GM21717 (cell line): ENCODE measurements around the gene EOLA1.
"Not testable (repeated sequence)": the region's sequence is repeated elsewhere in the genome, so short reads cannot be mapped to it uniquely, and the experiment has no call there.

Source experiments
- ATAC-seq: cut with Tn5 transposase; IDR thresholded peaks from one replicate; pipeline ENCODE4 v1.9.1; 2021; ENCODE audit warnings: mild to moderate bottlenecking, moderate library complexity; ENCODE audit not compliant: unreplicated experiment

EOLA1 gene

GRCh38 chrX:149540621-149541520, at the start of gene EOLA1:
TSS of gene EOLA1 (plus strand) at chrX:149541012. CDS start at chrX:149545631, 4,619 bp downstream.
- ATAC-seq: peak; percentile 79

DNA sequence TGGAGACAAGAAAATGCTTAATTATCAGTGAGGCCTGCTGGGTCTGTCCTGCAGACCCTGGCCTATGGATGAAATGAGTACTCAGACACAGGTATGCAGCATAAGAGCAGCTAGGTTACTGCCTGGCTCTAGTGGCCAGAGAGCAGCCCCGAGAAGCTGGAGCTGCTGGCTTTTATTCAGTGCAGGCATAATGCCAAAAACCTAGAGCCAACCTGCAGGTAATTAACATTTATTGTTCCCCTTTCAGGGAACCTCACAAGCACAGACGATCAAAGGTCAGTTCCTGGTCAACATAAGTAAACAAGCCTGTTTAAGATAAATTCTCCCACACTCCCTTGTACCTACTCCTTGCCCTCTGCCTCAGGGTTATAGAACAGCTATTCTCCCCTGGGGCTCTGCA, 49.0 kb upstream of the EOLA1 start:
- no peak for ATAC-seq

GRCh38 chrX:149493567-149494562, 46.9 kb upstream of the EOLA1 start:
- no peak for ATAC-seq

DNA sequence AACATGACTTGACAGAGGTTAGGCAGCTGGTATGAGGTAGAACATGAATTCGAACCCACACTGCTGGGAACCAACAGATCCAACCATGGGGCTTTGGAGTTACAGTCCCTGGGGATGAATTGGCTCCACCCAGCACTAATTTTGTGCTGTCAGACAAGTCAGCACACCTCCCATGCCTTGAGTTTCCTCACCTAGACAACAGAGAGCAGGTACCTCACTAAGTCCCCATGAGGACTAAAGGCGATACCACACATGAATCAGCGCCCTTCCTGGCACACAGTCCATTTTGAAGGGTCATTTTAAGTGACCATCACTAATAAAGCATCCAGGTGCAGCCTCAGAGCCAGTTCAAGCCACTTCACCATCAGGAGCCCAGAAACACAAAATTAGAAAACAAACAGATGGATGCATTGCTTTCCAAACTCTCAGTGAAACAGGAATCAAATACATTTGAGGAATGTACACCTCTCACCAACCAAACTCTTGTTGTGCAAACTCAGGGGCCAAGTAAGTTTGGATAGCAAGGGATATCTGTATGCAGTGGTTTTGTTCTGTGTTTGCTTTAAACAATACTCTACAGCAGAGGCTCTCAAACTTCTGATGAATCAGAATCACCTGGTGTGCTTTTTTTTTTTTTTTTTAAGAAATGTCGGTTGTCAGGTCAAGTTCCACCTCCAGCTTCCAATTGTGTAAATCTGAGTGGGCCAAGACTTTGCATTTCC, 45.8 kb upstream of the EOLA1 start:
- no peak for ATAC-seq

- no peak for ATAC-seq
Measured at GRCh38 chrX:149495573-149496071, 45.2 kb upstream of the EOLA1 start.

DNA sequence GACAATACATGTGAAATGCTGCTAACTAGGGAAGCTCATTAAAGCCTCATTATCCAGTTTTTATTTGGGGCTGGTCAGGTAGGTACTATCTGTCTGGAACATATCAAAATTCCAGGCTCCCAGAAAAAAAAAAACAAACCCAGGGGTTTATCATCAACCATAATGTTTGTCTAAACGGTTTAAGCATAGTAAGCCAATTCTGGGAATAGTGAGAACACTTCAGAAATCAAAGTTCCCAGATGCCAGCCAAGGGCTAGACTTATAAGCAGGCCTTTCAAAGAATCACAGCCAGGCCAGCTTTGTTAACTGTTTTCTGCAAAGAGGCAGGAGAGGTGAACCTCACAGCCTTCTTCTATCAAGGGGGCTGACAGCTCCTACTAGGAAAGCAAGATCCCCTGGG, 43.8 kb upstream of the EOLA1 start:
- ATAC-seq: no peak

DNA sequence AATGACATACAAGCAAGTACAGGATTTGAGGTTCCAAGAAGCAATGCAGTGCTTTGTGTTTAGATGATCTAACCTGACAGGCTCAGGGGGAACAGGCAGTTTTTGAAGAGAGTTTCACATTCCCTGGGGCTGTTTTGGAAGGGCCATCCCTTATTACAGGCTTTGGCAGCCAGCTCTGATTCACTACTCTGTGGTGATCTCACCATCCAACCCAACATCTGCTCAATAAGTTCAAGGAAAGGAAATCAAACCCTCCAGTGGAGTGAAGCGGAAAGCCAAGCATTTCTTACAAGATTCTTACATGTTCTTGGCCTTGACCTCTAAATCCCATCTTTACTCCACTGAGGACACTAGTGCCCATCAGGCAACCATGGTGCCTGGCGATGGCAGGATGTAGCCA, 43.2 kb upstream of the EOLA1 start:
- no peak for ATAC-seq

DNA sequence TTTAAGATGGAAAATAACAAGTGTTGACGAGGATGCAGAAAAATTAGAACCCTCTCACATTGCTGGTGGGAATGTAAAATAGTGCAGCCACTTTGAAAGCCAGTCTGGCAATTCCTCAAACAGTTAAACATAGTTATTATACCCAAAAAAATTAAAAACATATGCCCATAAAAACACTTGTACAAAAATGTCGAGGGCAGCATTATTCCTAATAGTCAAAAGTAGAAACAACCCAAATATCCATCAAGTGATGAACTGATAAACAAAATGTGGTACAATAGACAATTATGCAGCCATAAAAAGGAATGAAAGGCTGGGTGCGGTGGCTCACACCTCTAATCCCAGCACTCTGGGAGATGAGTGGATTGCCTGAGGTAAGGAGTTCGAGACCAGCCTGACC, 42.0 kb upstream of the EOLA1 start:
- ATAC-seq: no peak

- no peak for ATAC-seq
Measured at GRCh38 chrX:149499766-149500165, 41.0 kb upstream of the EOLA1 start.

- not testable (repeated sequence) for ATAC-seq
Measured at GRCh38 chrX:149502923-149503322, 37.9 kb upstream of the EOLA1 start.

- peak; percentile 80 for ATAC-seq
Measured at GRCh38 chrX:149503446-149503845, 37.4 kb upstream of the EOLA1 start.

GRCh38 chrX:149504226-149504914, 36.4 kb upstream of the EOLA1 start:
- ATAC-seq: peak; percentile 45

GRCh38 chrX:149504915-149505651, 35.7 kb upstream of the EOLA1 start, which contains the start of gene IDS:
TSS of gene IDS (minus strand) at chrX:149505306. CDS start at chrX:149505137, 169 bp downstream.
- ATAC-seq: peak; percentile 68

DNA sequence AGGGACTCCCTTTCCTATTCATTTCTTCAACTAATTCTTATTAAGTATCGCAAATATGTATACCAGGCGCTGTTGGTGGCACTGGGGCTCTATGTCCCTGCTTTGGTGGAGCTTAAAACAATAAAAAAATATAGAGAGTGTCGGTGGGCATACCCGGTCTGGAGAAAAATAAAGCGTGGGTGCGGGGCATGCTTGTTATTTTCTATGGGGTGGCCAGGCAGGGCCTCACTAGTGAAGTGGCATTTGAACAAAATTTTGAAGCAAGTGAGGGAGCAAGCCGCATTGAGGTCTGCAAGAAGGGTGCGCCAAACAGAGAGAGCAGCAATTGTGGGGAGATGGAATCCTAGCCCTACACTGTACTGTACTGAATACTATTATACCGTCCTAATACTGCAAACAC, 35.1 kb upstream of the EOLA1 start:
- no peak for ATAC-seq

DNA sequence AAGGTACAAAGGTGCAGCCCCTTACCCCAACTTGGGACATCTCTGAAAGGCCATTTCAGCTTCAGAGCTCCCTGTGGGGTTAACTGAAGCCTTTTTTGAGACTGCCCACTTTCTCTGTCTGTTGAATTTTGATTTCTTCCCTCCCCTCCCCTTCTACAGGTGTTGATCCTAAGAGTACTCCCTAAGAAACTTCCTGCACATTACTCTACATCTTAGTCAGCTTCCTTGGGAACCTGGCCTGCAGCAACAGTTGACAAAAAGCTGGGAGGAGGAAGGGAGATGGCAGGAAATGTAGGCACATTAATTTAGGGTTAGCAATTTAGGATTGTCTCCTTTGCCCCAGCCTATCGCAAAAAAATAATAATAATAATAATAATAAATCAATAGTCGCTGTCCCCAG, 34.5 kb upstream of the EOLA1 start:
- no peak for ATAC-seq

- no peak for ATAC-seq
Measured at GRCh38 chrX:149508467-149508866, 32.3 kb upstream of the EOLA1 start.

DNA sequence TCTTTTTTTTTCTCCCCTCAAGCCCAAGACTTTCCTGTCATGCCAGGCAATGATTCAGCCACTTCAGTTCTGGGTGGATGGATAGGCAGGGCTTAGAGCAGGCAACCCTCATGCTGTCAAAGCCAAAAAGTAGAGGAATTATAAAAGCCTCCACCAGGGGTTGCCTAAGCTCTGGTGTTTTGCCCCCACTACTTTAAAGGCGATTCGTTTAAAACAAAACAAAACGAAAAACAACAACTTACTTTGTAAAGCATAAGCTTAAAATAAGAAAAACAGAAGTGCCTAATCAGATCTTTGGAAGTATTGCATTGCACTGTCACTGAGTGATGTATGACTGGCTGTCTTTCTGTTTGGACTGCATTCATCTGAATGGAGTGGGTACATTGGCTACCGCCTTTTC, 30.4 kb upstream of the EOLA1 start:
- no peak for ATAC-seq

DNA sequence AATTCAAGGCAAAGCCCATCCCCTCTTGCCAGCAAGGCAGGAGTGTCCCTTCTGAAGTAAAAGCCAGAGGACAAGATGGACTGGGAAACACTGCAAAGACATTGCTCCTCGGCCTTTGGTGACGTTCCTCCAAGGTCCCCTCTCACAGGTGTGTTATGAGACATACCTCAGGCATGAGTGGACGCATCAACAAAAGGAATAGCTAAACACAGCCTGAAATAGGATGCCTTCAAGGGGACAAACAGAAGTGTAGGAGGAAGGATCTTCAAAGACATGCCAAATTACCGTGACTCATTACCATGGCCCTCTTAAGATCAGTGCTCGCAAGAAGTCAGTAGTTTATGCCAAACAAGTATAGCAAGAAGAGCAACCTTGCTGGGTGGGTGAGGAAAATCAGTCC, 29.7 kb upstream of the EOLA1 start:
- ATAC-seq: no peak

GRCh38 chrX:149512225-149512885, 28.5 kb upstream of the EOLA1 start:
- ATAC-seq: peak; percentile 81
